ENCODE results near the gene CCL27.

- no peak for TF ChIP-seq CTCF (IDR thresholded peaks at IDR 0.05)
- no peak for TF ChIP-seq POLR2A (IDR thresholded peaks at IDR 0.05)
These were observed 24.4 kb downstream of the CCL27 start for GRCh38 chr9:34638138-34638445.

Data from esophagus squamous epithelium (tissue), 4 donors.